Glomerular endothelial cell (primary cell): ENCODE results near the gene POLD4. TPM values are rescaled to one million over a fixed set of nuclear protein-coding genes. Genes with fewer than 3 reads are reported as not detected.
"Not testable (repeated sequence)": the region's sequence is repeated elsewhere in the genome, so short reads cannot be mapped to it uniquely, and the experiment has no call there.

Source experiments
- DNase-seq: peaks from one replicate; pipeline ENCODE4 v3.0.0-alpha.2; 2011; ENCODE audit warnings: low read depth, low spot score; ENCODE audit errors: extremely low read depth
- total RNA-seq: library from RNA; depleted of rRNA; stranded (reverse); fragments of >200 nt; gene quantifications from 2 replicates; pipeline ENCODE4 v1.2.3, GENCODE V29; 2015

Gene POLD4
- total RNA-seq, result 120 and 151 TPM in 2 replicates

DNA sequence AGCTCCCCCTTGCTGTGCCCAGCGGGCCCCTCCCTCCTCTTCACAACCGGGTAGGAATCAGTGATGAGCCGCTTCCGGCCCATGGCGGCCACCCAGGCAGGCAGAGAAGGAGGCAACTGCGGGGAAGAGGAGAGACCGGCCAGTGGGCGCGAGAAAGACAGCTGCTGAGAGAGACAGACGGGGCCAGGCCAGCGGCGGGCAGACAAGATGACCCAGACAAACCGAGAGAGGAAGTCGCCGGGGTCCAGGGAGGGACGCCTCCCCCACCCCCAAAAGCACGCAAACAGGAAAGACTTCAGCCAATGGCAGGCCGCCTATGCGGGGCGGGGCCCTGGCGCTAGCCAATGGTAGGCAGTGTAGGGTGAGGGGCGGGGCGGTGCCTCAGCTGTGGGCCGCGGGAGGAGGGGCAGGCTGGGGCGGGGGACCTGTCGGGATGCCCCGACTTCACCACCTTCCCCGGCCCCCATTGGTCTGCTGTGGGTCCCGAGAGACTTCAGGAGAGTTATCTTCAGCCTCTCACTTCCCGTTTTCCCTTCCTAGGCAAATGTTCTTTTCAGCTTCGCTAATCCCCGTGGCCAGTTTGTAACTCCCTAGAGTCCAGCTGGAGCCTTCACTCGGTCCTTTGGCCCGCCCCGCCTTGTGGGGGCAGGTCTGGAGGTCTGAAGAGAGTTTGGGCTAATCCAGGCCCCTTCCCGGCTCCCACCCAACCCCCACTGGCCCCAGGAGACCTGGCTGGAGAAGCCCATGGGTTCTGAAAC lies at the start of gene POLD4:
Gene POLD4, minus strand, starts transcription at position 230 of the 758 bp plus-strand sequence. Its CDS starts 147 bp downstream, at position 83.
- DNase-seq, result no peak

- not testable (repeated sequence) for DNase-seq
Measured at GRCh38 chr11:67403085-67403484, 49.7 kb upstream of the POLD4 start.

GRCh38 chr11:67402192-67402839 lies 49.0 kb upstream of the POLD4 start:
- not testable (repeated sequence) for DNase-seq

DNA sequence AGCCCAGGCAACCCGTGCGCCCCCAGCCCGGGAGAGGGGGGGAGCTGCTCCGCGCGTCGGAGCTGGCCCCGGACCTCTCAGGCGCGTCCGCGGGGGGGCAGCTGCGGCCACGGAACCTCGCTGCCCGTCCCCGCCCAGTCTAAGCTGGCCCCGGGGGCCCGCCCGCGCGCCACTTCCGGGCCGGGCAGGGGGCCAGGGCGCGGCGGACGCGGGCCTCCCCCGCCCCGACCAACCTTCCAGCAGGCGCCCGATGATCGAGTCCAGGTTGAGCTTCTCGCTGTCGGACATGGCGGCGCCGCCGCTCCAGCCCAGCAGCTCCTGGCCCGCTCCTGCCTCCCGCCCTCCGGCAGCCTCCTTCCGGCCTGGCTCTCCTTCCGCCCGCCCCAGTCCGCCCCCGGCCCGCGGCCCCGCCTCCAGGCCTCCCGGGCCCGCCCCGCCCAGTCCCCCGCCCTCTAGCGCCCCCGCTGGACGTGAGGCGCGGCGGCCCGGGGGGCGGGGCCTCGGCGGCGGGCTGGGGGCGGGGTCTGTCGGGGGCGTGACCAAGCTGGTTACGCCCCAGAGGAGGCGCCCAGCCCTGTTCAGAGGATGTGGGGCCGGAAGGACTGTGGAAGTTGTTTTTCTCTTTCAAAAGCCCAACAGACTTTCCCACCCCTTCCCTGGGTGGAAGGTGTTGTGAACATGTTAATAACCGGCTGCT lies 48.3 kb upstream of the POLD4 start, which contains the start of gene PPP1CA:
Gene PPP1CA, minus strand, starts transcription at position 364 of the 697 bp plus-strand sequence. Its CDS starts 76 bp downstream, at position 288.
- DNase-seq, result no peak

DNA sequence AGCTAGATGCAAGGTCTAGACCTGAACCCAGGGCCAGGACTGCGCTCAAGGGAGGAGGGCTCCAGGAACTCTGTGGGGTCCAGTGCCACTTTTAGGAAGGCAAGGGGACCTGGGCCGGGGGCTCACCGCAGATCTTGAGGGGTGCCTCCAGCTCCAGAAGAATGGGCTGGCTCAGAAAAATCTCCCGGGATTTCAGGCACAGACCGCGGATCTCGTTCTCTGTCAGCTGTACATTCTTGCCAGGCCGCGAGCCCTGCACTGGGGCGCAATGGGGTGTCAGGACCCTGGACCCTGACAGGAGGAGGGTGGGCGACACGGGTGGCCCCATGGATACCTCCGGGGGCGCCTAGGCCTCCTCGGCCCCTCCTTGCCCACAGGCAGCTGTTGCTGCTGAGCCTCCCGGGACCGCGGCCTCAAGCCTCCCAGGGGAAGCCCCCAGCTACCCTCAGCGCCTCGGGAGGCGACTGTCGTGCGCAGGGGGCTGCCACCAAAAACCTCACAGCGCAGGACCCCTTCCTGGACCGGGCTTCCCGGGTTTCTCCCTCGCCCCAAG lies 47.7 kb upstream of the POLD4 start:
- DNase-seq, result no peak

- DNase-seq, result no peak
Measured at GRCh38 chr11:67400251-67400941, 47.0 kb upstream of the POLD4 start.

DNA sequence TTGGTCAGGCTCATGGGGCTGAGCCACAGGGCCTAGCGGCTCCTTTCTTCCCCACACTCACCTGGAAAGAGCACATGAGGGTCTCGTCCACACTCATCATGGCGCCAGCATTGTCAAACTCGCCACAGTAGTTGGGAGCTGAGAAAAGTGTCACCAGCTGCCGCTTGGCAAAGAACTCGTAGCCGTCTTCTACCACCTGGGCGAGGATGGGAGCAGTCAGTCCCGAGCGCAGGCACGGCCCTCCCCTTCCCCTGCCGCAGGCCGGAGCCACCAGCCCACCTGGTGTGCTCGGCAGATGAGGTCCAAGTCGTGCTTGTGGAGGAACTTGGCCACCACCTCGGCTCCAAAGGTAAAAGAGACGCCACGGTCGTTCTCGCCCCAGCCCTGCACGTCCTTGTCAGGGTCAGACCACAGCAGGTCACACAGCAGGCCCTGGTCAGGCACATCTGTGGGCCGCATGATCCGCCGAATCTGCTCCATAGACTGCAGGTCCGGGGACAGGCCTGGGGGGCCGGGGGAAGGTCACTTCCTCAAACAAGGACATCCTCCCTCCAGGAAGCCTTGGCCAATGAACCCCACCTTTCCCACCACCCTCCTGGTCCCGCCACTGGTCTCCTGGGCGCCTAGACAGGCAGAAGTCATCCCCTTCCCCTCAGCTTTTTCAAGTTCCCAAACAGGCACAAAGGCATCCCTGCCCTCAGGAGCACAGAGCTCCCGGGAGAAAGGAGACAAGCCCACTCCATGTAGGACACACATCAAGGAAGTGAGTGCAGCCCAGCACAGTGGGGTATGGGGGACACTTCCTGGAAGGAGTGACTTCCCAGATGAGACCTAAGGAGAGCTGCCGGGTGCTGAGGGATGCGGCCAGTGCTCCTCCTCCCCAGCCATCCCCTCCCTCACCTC lies 45.6 kb upstream of the POLD4 start:
- no peak for DNase-seq

- no peak for DNase-seq
Measured at GRCh38 chr11:67397986-67398660, 44.8 kb upstream of the POLD4 start.

DNA sequence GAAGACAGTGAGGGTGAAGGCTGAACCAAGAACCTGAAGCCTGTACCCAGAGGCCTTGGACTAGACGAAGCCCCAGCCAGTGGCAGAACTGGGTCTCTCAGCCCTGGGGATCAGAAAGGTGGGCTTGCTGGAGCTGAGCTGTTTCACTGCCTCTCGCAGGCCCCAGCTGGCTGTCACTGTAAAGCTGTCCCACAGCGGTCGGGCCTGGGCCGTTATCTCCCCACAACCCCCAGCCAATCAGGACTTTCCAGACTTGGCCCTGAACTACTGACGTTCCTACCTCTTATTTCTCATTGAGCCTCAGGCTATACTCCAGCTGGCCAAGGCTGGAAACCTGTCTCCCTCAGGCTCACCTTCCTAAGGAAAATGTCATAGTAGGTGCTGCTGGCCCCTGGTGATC lies 44.2 kb upstream of the POLD4 start:
- no peak for DNase-seq

DNA sequence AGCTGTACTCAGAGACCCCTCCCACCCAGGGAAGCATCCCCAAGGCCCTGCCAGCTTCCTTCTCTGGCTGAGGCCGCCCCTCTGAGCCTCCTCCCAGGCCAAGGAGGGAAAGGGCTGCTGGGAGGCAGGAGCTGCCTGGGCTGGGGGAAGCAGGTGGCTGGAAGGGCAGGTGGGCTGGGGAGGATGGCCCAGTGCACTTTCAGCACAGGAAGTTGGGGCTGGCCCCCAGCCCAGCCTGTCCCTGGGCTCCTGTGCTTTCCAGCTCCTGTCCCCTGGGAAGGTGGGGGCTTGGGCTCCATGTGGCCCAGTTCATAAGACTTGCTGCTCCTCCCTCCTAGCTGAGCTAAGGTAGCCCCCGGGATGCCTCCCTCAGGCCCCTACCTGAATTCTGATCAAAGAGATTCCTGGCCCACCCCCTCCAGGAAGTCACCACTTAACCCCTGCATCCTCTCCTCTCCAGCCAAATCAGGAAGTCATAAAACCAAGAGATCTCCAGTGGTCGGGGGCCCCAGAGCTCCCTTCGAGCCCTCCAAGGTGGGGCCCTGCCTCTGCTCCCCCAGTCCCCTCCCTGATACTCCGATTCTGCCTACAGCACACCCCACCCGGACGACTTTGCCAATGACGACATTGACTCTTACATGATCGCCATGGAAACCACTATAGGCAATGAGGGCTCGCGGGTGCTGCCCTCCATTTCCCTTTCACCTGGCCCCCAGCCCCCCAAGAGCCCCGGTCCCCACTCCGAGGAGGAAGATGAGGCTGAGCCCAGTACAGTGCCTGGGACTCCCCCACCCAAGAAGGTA lies 43.4 kb upstream of the POLD4 start:
- DNase-seq, result no peak

DNA sequence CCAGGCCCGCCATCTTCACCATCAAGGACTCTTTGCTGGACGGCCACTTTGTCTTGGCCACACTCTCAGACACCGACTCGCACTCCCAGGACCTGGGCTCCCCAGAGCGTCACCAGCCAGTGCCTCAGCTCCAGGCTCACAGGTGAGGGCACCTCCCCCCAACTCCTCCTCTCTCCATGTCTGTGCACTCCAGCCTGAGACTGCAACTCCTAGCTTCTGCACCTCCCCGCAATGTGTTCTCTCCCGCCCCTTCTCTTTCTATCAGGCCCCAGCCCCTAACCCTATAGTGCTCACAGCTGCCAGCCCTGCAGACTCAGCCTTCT lies 42.9 kb upstream of the POLD4 start:
- no peak for DNase-seq

DNA sequence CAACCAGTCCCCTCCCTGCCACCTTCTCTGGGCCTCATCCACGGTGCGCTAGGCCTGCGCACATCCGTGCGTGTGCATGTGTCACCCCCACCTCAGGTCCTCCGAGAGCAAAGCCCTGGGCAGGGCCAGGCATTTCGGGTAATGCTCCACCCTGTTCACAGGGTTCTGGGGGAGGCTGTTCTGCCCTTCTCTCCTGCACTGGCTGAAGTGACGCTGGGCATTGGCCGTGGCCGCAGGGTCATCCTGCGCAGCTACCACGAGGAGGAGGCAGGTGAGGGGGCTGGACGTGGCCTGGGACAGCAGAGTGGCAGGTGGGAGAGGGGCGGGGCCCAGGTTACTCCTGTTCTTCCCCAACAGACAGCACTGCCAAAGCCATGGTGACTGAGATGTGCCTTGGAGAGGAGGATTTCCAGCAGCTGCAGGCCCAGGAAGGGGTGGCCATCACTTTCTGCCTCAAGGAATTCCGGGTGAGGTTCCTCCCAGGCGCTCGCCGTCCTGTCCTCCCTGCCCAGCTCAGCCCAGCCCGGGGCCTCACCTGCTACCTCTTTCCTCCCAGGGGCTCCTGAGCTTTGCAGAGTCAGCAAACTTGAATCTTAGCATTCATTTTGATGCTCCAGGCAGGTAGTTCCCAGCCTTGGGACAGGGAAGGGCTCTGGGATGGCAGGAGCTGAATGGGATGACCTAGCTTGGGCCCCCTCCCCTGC lies 42.4 kb upstream of the POLD4 start:
- DNase-seq, result no peak

DNA sequence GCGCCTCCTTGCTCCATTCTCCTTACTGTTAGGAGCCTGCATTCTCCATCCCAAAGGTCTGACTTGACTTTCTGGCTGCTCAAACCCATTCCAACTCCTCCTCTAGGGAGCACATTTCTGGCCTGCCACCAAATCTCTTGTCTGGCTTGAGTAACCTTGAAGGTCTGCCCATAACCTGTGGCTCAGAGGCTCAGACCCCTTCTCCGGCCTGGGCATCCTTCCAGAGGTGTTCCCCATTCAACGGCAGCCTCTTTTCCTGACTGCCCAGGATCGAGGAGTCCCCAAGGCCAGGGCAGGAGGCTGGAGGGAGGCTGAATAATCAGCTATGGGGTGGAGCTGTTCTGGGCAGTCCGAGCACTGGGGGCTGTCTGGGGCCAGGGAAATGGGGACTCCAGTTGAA lies 40.6 kb upstream of the POLD4 start:
- DNase-seq, result no peak

DNA sequence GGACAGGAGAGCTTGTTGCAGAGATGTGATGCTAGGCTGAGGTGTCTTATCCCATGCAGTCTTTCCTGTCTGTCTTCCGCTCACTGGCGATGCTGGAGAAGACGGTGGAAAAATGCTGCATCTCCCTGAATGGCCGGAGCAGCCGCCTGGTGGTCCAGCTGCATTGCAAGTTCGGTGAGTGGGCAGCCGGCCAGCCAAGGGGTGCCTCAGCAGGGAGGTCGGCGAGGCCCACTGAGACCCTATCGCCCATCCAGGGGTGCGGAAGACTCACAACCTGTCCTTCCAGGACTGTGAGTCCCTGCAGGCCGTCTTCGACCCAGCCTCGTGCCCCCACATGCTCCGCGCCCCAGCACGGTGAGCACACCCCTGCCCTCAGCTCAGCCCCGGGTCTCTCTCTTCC lies 40.1 kb upstream of the POLD4 start:
- DNase-seq, result no peak

GRCh38 chr11:67392183-67392715 lies 38.9 kb upstream of the POLD4 start:
- DNase-seq, result no peak

DNA sequence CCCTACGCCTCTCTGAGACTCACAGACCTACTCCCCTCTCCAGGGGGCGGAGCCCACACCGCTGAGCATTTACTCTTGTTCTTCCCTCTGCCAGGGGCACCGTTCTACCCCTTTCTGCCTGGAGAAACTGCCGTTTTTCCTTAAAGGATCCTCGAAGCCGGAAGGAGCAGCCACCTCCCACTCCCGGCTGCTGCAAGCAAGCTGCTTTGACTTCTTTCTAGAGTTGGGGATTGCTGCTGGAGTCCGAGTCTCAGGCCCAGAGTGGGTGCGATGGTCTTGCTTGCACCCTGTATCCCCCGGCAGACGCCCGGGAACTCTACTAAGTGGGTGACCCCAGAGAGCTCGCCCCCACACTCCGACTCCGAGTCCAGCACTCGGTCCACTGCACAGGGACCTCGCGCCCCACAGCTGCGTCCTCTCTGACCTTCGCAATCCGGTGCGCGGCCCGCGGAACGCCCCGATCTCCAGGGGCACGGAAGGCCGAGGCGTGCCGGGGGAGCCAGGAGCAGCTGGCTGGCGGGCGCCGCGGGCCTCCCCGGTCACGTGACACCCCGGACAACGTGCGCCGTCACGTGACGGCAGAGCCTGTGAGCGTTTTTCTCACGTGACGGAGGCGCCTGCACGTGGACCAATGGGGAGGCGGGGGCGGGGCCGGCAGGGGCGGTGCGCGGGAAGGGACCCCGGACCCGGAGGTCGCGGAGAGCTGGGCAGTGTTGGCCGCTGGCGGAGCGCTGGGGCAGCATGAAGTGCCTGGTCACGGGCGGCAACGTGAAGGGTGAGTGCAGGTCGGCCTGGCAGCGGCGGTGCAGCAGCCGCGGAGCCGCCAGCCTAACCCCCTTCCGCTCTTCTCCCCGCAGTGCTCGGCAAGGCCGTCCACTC lies 38.2 kb upstream of the POLD4 start, which contains the start of gene RAD9A:
Gene RAD9A, plus strand, starts transcription at position 683 of the 879 bp plus-strand sequence. Its CDS starts 59 bp downstream, at position 742.
- DNase-seq, result no peak

GRCh38 chr11:67390947-67391303 lies 37.6 kb upstream of the POLD4 start:
- no peak for DNase-seq
